Aorta (tissue), 5 donors: ENCODE data around the gene MGMT. TPM values are rescaled to one million over a fixed set of nuclear protein-coding genes. Genes with fewer than 3 reads are reported as not detected.

ENCODE experiments used
- ATAC-seq: fragments of 200-7000 bp; cut with Tn5 transposase; one replicate; pipeline ENCODE4 v1.9.1; 2022; ENCODE audit warnings: moderate library complexity; ENCODE audit not compliant: low FRiP score
- DNase-seq, 2 donors: peaks; one replicate each; pipeline ENCODE4 v3.0.0-alpha.2; 2020
- H3K27ac ChIP-seq, 2 donors: one replicate each; pipeline ENCODE4 v1.5.1; 2013; ENCODE audit warnings: low read length in 2 of 2, mild to moderate bottlenecking in 2 of 2, moderate library complexity in 2 of 2, control low read depth in 1 of 2, inconsistent platforms in 1 of 2, low read depth in 1 of 2
- H3K27me3 ChIP-seq, 2 donors: one replicate each; pipeline ENCODE4 v1.6.1; 2013; ENCODE audit warnings: control low read depth in 1 of 2, low read length in 1 of 2, mild to moderate bottlenecking in 1 of 2, moderate library complexity in 1 of 2; ENCODE audit not compliant: insufficient read depth in 2 of 2, control insufficient read depth in 1 of 2
- H3K36me3 ChIP-seq, 2 donors: one replicate each; pipeline ENCODE4 v1.6.1; 2013; ENCODE audit warnings: control low read depth in 1 of 2, low read length in 1 of 2, mild to moderate bottlenecking in 1 of 2; ENCODE audit not compliant: insufficient read depth in 2 of 2, control insufficient read depth in 1 of 2
- H3K4me1 ChIP-seq, 2 donors: one replicate each; pipeline ENCODE4 v1.6.1; 2013; ENCODE audit warnings: low read length in 2 of 2, control low read depth in 1 of 2, mild to moderate bottlenecking in 1 of 2, moderate library complexity in 1 of 2; ENCODE audit not compliant: insufficient read depth in 2 of 2, control insufficient read depth in 1 of 2
- H3K4me3 ChIP-seq, 2 donors: one replicate each; pipeline ENCODE4 v1.5.1; 2013; ENCODE audit warnings: low read length in 2 of 2, control low read depth in 1 of 2, mild to moderate bottlenecking in 1 of 2
- H3K9me3 ChIP-seq: one replicate; pipeline ENCODE4 v1.6.1; 2013; ENCODE audit warnings: mild to moderate bottlenecking, low read length; ENCODE audit not compliant: control insufficient read depth
- WGBS, 2 donors: extraction: QIAGEN DNeasy Blood & Tissue Kit; methylation state at CpG; one replicate each; pipeline ENCODE4 v1.1.7; 2013; 5-methylcytosine and 5-hydroxymethylcytosine counted together
- intact Hi-C, 2 donors: fragments of 100-400 bp; cut with DNase I; formaldehyde crosslinking; loops; one replicate each; pipeline versions ENCODE4 v1.14.2 to v1.15.0; 2022
- polyA plus RNA-seq, 2 donors: library from polyadenylated mRNA; stranded (reverse); fragments of 200-250 nt; gene quantifications; one replicate each; pipeline ENCODE4 v1.2.3, GENCODE V29; 2013
- total RNA-seq, 2 donors: library from RNA; stranded (reverse); fragmentation: NEBNext Ultra II Directional; extraction: Animal tissue kit (Norgen Biotek cat#: 25700); gene quantifications; one replicate each; pipeline ENCODE4 v1.2.1, GENCODE V29; 2021
- donor health status: healthy with polysubstance abuse.
- donor health status: Bipolar disorder and iron deficiency.
- donor health status: DM: no; HTN: no; CAD: no.
- donor health status: DM: no; HTN: no; CAD: no.
- donor health status: DM: yes; HTN: yes; CAD: no.

The MGMT gene
- total and polyA plus RNA-seq, 4 donors: 8.8 to 30.0 (median 14.1) TPM

DNA sequence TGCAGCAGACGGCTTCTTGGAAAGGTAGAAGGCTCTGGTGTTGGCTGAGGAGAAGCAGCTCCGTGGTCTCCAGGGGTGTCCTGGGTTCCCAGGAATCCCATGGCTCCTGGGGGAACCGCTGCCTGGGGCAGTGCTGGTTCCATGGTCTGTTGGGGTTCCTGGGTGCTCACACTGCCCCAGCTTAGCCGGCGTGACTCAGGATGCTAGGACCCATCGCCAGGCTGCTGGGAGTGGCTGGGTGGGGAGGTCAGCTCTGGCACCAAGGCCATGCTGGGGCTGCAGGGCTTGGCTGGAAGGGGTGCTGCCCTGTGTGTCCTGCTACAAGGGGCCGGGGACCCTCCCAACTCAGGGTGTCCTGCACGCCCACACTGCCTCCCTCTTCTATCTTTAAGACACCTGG is 9.4 kb downstream of the MGMT start:
- Histone ChIP-seq H3K36me3 (peaks cover 0 to 3% of the 10 kb centered on the region in 2 donors), H3K4me1 (no peaks in the 10 kb centered on the region), H3K27ac (no peak overlapping the region), H3K4me3 (no peak overlapping the region), H3K9me3 (peaks cover 2% of the 10 kb centered on the region), H3K27me3 (no peaks in the 10 kb centered on the region)
- DNase-seq (no peak), ATAC-seq (no peak)
- 96 to 97% methylated on average over 8 of the region's 8 CpGs for WGBS, 2 donors
- intact Hi-C loops: loop anchor here in 1 of 2 donors (10.0 kb wide), 1 partner anchor 628 kb away; no protein-coding TSS in a partner anchor

GRCh38 chr10:129477051-129477450 is 10.0 kb downstream of the MGMT start:
- 96 to 97% methylated on average over 5 of the region's 5 CpGs for WGBS, 2 donors

GRCh38 chr10:129481641-129482040 is 14.6 kb downstream of the MGMT start:
- Histone ChIP-seq H3K9me3 (peaks cover 2% of the 10 kb centered on the region), H3K27me3 (no peaks in the 10 kb centered on the region), H3K27ac (no peak overlapping the region), H3K4me3 (no peak overlapping the region), H3K36me3 (no peaks in the 10 kb centered on the region), H3K4me1 (no peaks in the 10 kb centered on the region)
- DNase-seq: no peak
- ATAC-seq: no peak
- intact Hi-C loops: no loop called here
- 95 to 97% methylated on average over 1 of the region's 1 CpG for WGBS, 2 donors

More at GRCh38 chr10:129477051-129477450, 10.0 kb downstream of the MGMT start:
- Histone ChIP-seq H3K36me3 (peaks cover 0 to 2% of the 10 kb centered on the region in 2 donors), H3K4me3 (no peak overlapping the region), H3K27ac (no peak overlapping the region), H3K4me1 (no peaks in the 10 kb centered on the region), H3K27me3 (no peaks in the 10 kb centered on the region), H3K9me3 (peaks cover 2% of the 10 kb centered on the region)
- ATAC-seq: no peak
- no peak for DNase-seq
- intact Hi-C loops: loop anchor here in 1 of 2 donors (10.0 kb wide), 1 partner anchor 628 kb away; no protein-coding TSS in a partner anchor

DNA sequence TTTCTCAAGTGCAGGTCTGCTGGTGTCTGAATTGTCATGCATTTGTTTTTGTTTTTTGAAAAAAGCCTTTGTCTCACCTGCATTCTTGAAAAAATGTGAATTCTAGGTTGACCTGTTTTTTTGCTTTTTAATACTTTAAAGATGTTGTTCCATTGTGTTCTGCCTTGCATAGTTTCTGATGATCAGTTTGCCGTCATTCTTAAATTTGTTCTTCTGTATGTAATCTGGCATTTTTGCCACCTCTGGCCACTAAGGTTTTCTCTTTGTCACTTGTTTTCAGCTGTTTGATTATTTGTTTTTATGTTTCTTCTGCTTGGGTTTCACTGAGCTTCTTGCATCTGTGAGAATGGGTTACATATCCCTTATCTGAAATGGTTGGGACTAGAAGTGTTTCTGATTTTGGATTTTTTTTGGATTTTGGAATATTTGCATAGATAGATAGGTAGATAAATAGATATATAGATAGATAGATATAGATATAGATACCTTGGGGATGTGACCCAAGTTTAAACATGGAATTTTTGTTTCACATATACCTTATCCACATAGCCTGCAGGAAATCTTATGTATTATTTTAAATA is 16.5 kb downstream of the MGMT start:
- Histone ChIP-seq H3K27me3 (no peaks in the 10 kb centered on the region), H3K4me1 (no peaks in the 10 kb centered on the region), H3K36me3 (no peaks in the 10 kb centered on the region), H3K27ac (no peak overlapping the region), H3K4me3 (peak overlapping the region in 1 of 2 donors; percentile 18), H3K9me3 (peaks cover 2% of the 10 kb centered on the region)
- ATAC-seq (no peak), DNase-seq (no peak)
- intact Hi-C loops: no loop called here
- 92 to 97% methylated on average over 1 of the region's 1 CpG for WGBS, 2 donors

GRCh38 chr10:129486805-129487204 is 19.8 kb downstream of the MGMT start:
- intact Hi-C loops: no loop called here
- H3K36me3 ChIP-seq: no peaks in the 10 kb centered on the region
- ATAC-seq (no peak), DNase-seq (no peak)
- H3K27ac ChIP-seq: no peak overlapping the region
- peaks cover 2% of the 10 kb centered on the region for H3K9me3 ChIP-seq
- no peaks in the 10 kb centered on the region for H3K4me1 ChIP-seq
- H3K4me3 ChIP-seq: no peak overlapping the region
- H3K27me3 ChIP-seq: no peaks in the 10 kb centered on the region
- WGBS, 2 donors: 31 to 35% methylated on average over 3 of the region's 3 CpGs

- ATAC-seq (no peak), DNase-seq (no peak)
- Histone ChIP-seq H3K4me1 (no peaks in the 10 kb centered on the region), H3K27ac (no peak overlapping the region), H3K9me3 (peaks cover 3% of the 10 kb centered on the region), H3K4me3 (no peak overlapping the region), H3K27me3 (no peaks in the 10 kb centered on the region), H3K36me3 (no peaks in the 10 kb centered on the region)
- intact Hi-C loops: no loop called here
- 92 to 94% methylated on average over 5 of the region's 5 CpGs for WGBS, 2 donors
These were observed 24.2 kb downstream of the MGMT start for GRCh38 chr10:129491123-129491734.

GRCh38 chr10:129494176-129494575 is 27.1 kb downstream of the MGMT start:
- no peaks in the 10 kb centered on the region for H3K27me3 ChIP-seq
- 91 to 93% methylated on average over 3 of the region's 3 CpGs for WGBS, 2 donors
- DNase-seq (no peak), ATAC-seq (no peak)
- H3K36me3 ChIP-seq: no peaks in the 10 kb centered on the region
- no peak overlapping the region for H3K4me3 ChIP-seq
- no peak overlapping the region for H3K27ac ChIP-seq
- intact Hi-C loops: no loop called here
- peaks cover 5% of the 10 kb centered on the region for H3K9me3 ChIP-seq
- no peaks in the 10 kb centered on the region for H3K4me1 ChIP-seq

DNA sequence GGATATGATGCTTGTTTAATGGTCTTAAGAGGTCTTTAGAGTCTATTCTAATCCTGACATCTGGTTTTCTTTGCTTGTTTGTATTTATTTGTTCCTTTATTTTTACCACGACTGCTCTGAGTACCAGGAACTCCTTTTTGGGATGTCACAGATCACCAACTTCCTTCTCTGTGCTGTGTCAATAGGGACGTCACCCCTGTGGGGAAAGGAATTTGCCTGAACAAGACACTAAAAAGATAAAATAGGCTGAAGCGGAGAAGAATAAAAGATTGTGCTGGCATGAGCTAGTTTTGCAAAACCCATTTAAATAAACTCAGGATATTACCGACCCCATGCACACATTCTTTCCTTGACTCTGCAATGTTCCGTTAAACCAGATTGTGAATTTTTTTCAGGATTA is 27.7 kb downstream of the MGMT start:
- no peaks in the 10 kb centered on the region for H3K36me3 ChIP-seq
- intact Hi-C loops: no loop called here
- no peak for DNase-seq
- H3K9me3 ChIP-seq: peaks cover 5% of the 10 kb centered on the region
- WGBS, 2 donors: 80 to 82% methylated on average over 5 of the region's 5 CpGs
- no peak for ATAC-seq
- no peaks in the 10 kb centered on the region for H3K27me3 ChIP-seq
- H3K27ac ChIP-seq: no peak overlapping the region
- H3K4me3 ChIP-seq: no peak overlapping the region
- no peaks in the 10 kb centered on the region for H3K4me1 ChIP-seq

- Histone ChIP-seq H3K4me3 (no peak overlapping the region), H3K27ac (no peak overlapping the region), H3K36me3 (no peaks in the 10 kb centered on the region), H3K9me3 (peaks cover 5% of the 10 kb centered on the region), H3K4me1 (no peaks in the 10 kb centered on the region), H3K27me3 (no peaks in the 10 kb centered on the region)
- ATAC-seq (no peak), DNase-seq (no peak)
- intact Hi-C loops: no loop called here
- 90 to 91% methylated on average over 6 of the region's 6 CpGs for WGBS, 2 donors
These were observed 28.2 kb downstream of the MGMT start for GRCh38 chr10:129495256-129495655.
